ENCODE results near the gene KIAA0232.

Gene KIAA0232

DNA sequence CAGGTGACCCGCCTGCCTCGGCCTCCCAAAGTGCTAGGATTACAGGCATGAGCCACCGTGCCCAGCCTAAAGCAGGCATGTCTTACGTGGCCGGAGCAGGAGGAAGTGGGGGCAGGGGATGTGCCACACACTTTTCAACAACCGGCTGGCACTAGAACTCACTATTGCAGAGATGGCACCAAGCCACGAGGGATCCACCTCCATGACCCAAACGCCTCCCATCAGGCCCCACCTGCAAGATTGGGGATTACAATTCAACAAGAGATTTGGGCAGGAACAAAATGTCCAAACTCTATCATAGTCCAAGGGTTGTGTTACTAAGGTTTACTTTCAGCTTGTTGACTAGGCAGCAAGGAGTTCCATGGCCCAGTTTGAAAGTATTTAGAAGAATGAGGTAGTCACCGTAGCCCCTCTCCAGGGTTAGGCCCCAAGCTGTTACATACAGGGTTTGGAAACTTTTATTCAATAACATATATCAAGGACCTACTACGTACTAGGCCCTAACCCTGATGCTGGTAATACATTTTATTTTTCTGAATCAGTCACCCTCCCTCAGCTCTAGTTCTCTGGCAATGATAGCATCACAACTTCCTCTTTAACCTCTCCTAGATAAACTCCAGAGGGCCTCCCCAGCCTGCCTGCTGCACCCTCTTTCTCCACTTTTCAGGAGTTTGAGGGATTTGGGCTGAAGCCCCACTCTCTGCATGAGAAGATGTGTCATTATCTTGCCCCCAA, 109.1 kb downstream of the KIAA0232 start:
- no peak overlapping the region for H3K27ac ChIP-seq (ENCODE audit: low read depth, low read length)
- H3K9me3 ChIP-seq (ENCODE audit: insufficient read depth, low read length), result no peaks in the 10 kb centered on the region
- no peaks in the 10 kb centered on the region for H3K27me3 ChIP-seq (ENCODE audit: low read length)
- H3K4me2 ChIP-seq (ENCODE audit: low read depth, low read length, poor library complexity, severe bottlenecking), result no peak overlapping the region
- no peaks in the 10 kb centered on the region for H3K9me2 ChIP-seq (replicated peaks; ENCODE audit: insufficient read depth, low read length)
- H3K36me3 ChIP-seq (ENCODE audit: low read length), result no peaks in the 10 kb centered on the region
- H2AFZ ChIP-seq (ENCODE audit: low read depth, low read length, severe bottlenecking), result no peak overlapping the region
- H3K4me3 ChIP-seq (ENCODE audit: insufficient read depth, low read length, poor library complexity, severe bottlenecking), result no peak overlapping the region
- no peak overlapping the region for H3K9ac ChIP-seq (ENCODE audit: low read length)
- no peaks in the 10 kb centered on the region for H3F3A ChIP-seq (ENCODE audit: insufficient read depth)
- no peaks in the 10 kb centered on the region for H4K20me1 ChIP-seq (ENCODE audit: low read depth, low read length)
- no peak for TF ChIP-seq EZH2phosphoT487 (conservative IDR thresholded peaks at IDR 0.05; ENCODE audit: low read length)
- TF ChIP-seq, protein P1, sequence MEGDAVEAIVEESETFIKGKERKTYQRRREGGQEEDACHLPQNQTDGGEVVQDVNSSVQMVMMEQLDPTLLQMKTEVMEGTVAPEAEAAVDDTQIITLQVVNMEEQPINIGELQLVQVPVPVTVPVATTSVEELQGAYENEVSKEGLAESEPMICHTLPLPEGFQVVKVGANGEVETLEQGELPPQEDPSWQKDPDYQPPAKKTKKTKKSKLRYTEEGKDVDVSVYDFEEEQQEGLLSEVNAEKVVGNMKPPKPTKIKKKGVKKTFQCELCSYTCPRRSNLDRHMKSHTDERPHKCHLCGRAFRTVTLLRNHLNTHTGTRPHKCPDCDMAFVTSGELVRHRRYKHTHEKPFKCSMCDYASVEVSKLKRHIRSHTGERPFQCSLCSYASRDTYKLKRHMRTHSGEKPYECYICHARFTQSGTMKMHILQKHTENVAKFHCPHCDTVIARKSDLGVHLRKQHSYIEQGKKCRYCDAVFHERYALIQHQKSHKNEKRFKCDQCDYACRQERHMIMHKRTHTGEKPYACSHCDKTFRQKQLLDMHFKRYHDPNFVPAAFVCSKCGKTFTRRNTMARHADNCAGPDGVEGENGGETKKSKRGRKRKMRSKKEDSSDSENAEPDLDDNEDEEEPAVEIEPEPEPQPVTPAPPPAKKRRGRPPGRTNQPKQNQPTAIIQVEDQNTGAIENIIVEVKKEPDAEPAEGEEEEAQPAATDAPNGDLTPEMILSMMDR (IDR thresholded peaks at IDR 0.05; ENCODE audit: insufficient read depth, low read length, poor library complexity, severe bottlenecking), result no peak
- H3K79me2 ChIP-seq (ENCODE audit: insufficient read depth, low read length), result no peaks in the 10 kb centered on the region

DNA sequence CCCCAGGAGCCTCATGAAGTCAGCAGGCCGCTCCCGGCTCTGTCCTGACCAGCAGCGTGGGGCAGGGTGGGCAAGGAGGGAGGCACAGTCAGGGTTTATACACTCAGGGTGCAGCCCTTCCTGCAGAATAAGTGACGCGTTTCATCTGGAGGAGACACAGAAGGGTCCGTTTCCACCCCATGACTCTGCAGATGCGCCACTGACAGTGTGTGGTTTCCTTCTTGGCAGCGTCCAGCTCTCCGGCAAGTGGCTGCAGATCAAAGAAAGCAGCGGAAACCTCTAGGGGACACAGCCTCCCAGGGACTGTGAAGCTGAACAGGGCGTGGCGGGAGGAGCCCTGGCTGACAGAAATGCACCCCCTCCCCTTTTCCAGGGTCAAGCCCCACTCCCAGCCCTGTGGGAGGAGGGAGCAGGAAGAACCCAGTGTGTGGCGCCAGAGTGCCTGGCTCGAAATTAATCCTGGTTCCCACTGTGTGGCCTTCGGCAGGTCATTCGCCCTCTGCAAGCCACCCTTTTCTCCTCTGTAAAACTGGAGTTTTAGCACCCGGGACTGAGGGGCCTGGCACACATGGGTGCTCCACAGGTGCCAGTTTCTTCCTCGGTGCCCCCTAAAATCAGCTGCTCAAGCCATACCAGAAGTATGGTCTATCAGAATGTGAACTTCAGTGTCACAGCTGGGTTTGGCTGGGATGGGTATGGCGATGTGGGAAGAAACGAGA, 109.8 kb downstream of the KIAA0232 start:
- H3K36me3 ChIP-seq (ENCODE audit: low read length), result no peaks in the 10 kb centered on the region
- H3K79me2 ChIP-seq (ENCODE audit: insufficient read depth, low read length), result no peaks in the 10 kb centered on the region
- no peak overlapping the region for H2AFZ ChIP-seq (ENCODE audit: low read depth, low read length, severe bottlenecking)
- H3K4me3 ChIP-seq (ENCODE audit: insufficient read depth, low read length, poor library complexity, severe bottlenecking), result no peak overlapping the region
- H3K9me2 ChIP-seq (replicated peaks; ENCODE audit: insufficient read depth, low read length), result no peaks in the 10 kb centered on the region
- no peaks in the 10 kb centered on the region for H3F3A ChIP-seq (ENCODE audit: insufficient read depth)
- no peaks in the 10 kb centered on the region for H4K20me1 ChIP-seq (ENCODE audit: low read depth, low read length)
- H3K9me3 ChIP-seq (ENCODE audit: insufficient read depth, low read length), result no peaks in the 10 kb centered on the region
- H3K27ac ChIP-seq (ENCODE audit: low read depth, low read length), result no peak overlapping the region
- TF ChIP-seq, protein P1 (IDR thresholded peaks at IDR 0.05; ENCODE audit: insufficient read depth, low read length, poor library complexity, severe bottlenecking), result no peak
- no peak for TF ChIP-seq EZH2phosphoT487 (conservative IDR thresholded peaks at IDR 0.05; ENCODE audit: low read length)
- H3K27me3 ChIP-seq (ENCODE audit: low read length), result no peaks in the 10 kb centered on the region
- no peak overlapping the region for H3K9ac ChIP-seq (ENCODE audit: low read length)
- no peak overlapping the region for H3K4me2 ChIP-seq (ENCODE audit: low read depth, low read length, poor library complexity, severe bottlenecking)

DNA sequence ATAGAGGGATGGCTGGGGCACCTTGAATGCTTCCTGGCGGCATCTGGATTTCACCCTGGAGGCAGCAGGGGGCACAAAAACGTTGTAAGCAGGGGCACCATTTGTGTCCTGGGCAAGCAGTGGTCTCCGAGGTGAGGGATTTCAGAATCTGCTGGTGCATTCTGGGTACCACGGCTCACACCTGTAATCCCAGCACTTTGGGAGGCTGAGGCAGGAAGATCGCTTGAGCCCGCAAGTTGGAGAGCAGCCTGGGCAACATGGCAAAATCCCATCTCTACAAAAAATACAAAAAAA, 110.3 kb downstream of the KIAA0232 start:
- Histone ChIP-seq H3K9me3 (ENCODE audit: insufficient read depth, low read length) (no peaks in the 10 kb centered on the region), H3K9me2 (replicated peaks; ENCODE audit: insufficient read depth, low read length) (no peaks in the 10 kb centered on the region), H3K4me2 (ENCODE audit: low read depth, low read length, poor library complexity, severe bottlenecking) (no peak overlapping the region), H3K9ac (ENCODE audit: low read length) (no peak overlapping the region), H3K27me3 (ENCODE audit: low read length) (no peaks in the 10 kb centered on the region), H4K20me1 (ENCODE audit: low read depth, low read length) (no peaks in the 10 kb centered on the region), H3K4me3 (ENCODE audit: insufficient read depth, low read length, poor library complexity, severe bottlenecking) (no peak overlapping the region), H3K79me2 (ENCODE audit: insufficient read depth, low read length) (no peaks in the 10 kb centered on the region), H3K36me3 (ENCODE audit: low read length) (no peaks in the 10 kb centered on the region), H2AFZ (ENCODE audit: low read depth, low read length, severe bottlenecking) (no peak overlapping the region), H3F3A (ENCODE audit: insufficient read depth) (no peaks in the 10 kb centered on the region), H3K27ac (ENCODE audit: low read depth, low read length) (no peak overlapping the region)
- TF ChIP-seq, protein P1 (IDR thresholded peaks at IDR 0.05; ENCODE audit: insufficient read depth, low read length, poor library complexity, severe bottlenecking), result no peak

Measured in SU-DHL-6 (cell line).